HG03565 (cell line): ENCODE results near the gene ARHGAP9.
A peak's percentile ranks its signal among the peaks of the same experiment; 100 is the strongest.
"Not testable (repeated sequence)": the region's sequence is repeated elsewhere in the genome, so short reads cannot be mapped to it uniquely, and the experiment has no call there.

Source experiments
- ATAC-seq: cut with Tn5 transposase; IDR thresholded peaks from one replicate; pipeline ENCODE4 v1.9.1; 2021; ENCODE audit warnings: mild to moderate bottlenecking, moderate library complexity; ENCODE audit not compliant: unreplicated experiment

The ARHGAP9 gene

DNA sequence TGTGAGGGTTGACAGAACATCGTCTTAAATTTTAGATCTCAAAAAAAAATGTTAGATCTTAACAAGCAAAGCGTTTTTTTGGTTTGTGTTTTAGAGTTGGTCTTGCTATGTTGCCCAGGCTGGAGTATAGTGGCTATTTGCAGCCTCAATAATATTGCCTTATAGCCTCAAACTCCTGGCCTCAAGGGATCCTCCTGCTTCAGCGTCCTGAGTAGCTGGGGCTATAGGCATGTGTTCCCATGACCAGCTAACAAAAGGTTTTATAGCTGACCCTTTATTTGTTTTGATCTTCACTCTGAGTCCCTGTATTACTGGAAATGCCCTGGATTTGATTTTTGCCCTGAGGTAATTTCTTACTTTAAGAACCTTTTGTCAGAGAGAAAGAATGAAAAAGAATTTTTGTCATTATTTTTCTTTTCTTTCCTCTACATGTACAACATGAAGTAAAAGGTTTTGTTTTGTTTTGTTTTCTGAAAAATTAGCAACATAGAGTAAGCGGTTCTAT lies 39.9 kb downstream of the ARHGAP9 start:
- no peak for ATAC-seq

DNA sequence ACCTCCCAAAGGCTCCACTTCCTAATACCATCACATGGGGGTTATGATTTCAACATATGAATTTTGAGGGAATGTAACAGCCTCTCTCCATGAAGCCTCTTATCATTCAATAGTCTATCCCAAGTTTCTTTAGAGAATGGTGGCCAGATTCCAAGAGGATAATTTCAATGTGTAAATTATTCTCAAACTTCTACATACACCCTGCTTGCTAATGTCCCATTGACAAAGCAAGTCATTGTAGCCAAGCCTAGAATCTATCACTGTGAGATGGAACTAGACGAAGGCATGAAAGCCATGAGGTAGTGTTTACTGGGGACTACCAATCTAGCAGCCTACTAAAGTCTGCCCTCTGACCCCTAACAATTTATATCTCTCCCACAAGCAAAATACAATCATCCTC lies 41.3 kb downstream of the ARHGAP9 start:
- no peak for ATAC-seq

GRCh38 chr12:57435293-57435692 lies 44.4 kb downstream of the ARHGAP9 start:
- ATAC-seq, result no peak

GRCh38 chr12:57434517-57435223 lies 45.0 kb downstream of the ARHGAP9 start, which contains the start of gene INHBC:
INHBC (plus strand) TSS chr12:57434784; CDS start chr12:57434887, 103 bp downstream.
- no peak for ATAC-seq

DNA sequence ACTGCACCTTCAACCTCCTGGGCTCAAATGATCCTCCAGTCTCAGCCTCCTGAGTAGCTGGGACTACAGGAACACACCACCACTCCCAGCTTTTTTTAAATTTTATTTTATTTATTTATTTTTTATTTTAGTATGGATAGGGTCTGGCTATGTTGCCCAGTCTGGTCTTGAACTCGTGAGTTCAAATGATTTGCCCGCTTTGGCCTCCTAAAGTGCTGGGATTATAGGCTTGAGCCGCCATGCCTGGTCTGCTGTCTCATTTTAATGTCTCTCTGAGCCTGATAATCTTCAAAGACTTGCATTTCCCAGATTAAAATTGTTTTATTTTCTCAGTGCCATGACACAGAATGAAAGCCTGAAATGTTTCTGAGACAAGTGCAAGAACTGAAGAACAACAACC lies 46.3 kb downstream of the ARHGAP9 start:
- ATAC-seq, result no peak

- ATAC-seq, result no peak
These were observed 47.9 kb downstream of the ARHGAP9 start for GRCh38 chr12:57431654-57432188.

DNA sequence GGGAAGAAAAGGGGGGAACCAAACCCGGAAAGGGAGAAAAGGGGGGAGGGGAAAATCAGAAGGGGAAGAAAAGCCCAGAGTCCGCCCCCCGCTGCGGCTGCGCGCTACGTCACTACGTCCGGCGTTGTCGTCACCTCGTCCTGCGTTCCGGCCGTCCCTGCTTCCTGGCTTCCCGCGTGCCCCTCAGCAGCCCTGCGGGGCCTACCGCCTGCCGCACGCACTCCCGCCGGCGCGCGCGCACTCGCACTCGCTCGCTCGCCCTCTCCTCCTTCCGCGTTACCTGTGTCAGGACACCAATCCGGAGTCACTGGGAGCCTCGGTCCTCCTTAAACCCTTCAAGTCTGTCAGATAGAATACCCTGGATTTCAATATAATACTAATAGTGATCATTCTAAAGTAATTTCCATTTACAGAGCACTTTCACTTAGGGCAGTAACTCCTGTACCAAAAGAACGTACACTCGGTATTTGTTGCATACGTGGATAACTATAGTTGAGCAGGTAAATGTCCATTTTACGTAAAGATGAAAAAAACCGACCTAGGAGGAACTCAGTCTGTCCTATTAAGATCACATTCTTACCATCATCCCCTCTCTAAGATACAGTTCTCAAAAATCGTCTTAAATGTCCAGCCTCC lies 48.6 kb downstream of the ARHGAP9 start, which contains the start of gene R3HDM2:
Gene R3HDM2 (minus strand): TSS at position 113 of the 636 bp plus-strand sequence. CDS start 120,615 bp downstream, outside the sequence.
- peak; percentile 89 for ATAC-seq

GRCh38 chr12:57430112-57430930 lies 49.3 kb downstream of the ARHGAP9 start:
- peak; percentile 29 for ATAC-seq

- no peak for ATAC-seq
These were observed 50.1 kb downstream of the ARHGAP9 start for GRCh38 chr12:57429473-57430111.

DNA sequence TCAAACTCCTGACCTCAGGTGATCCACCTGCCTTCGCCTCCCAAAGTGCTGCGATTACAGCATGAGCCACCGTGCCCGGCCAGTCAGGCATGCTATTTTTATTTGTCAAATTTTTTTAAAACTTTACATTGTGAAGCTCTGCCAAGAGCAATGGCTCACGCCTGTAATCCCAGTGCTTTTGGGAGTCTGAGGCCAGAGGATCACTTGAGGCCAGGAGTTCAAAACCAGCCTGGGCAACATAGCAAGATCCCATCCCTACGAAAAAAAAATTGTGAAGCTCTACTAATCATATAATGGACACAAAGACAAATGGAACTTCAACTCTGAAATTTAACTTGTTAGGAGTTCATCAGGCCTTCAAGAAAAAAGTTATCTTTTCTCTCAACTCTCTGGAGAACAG lies 50.7 kb downstream of the ARHGAP9 start:
- ATAC-seq, result no peak

GRCh38 chr12:57426948-57427347 lies 52.7 kb downstream of the ARHGAP9 start:
- ATAC-seq, result not testable (repeated sequence)
